Activated naive CD8-positive, alpha-beta T cell treated with anti-CD3 and anti-CD28 coated beads for 36 hours (primary cell): ENCODE results near the gene TNFRSF18. TPM values are rescaled to one million over a fixed set of nuclear protein-coding genes. Genes with fewer than 3 reads are reported as not detected.

Experiments
- DNase-seq: peaks from one replicate; pipeline ENCODE4 v3.0.0; 2021
- H3K27ac Mint-ChIP-seq: one replicate; pipeline ENCODE4 v1.8.0; 2022; ENCODE audit warnings: mild to moderate bottlenecking, moderate library complexity, mixed read lengths
- H3K27me3 Mint-ChIP-seq: one replicate; pipeline ENCODE4 v1.8.0; 2022; ENCODE audit warnings: mild to moderate bottlenecking, mixed read lengths
- H3K36me3 Mint-ChIP-seq: one replicate; pipeline ENCODE4 v1.8.0; 2021; ENCODE audit warnings: mild to moderate bottlenecking, mixed read lengths
- H3K4me1 Mint-ChIP-seq: one replicate; pipeline ENCODE4 v1.8.0; 2021; ENCODE audit warnings: mixed read lengths
- H3K4me3 Mint-ChIP-seq: one replicate; pipeline ENCODE4 v1.8.0; 2022; ENCODE audit warnings: mild to moderate bottlenecking, moderate library complexity, mixed read lengths
- H3K9me3 Mint-ChIP-seq: one replicate; pipeline ENCODE4 v1.8.0; 2022; ENCODE audit warnings: mixed read lengths
- total RNA-seq, 2 experiments: library from RNA; stranded (reverse); gene quantifications; one replicate each; pipeline ENCODE4 v1.2.3, GENCODE V29; 2021

The TNFRSF18 gene
- total RNA-seq, 2 experiments from 2014 or later: 52.5 to 53.3 TPM

GRCh38 chr1:1166642-1167397 is 39.6 kb downstream of the TNFRSF18 start:
- Mint-ChIP-seq H3K9me3 (no peaks in the 10 kb centered on the region), H3K27me3 (peaks cover 4% of the 10 kb centered on the region), H3K27ac (no peak overlapping the region), H3K4me1 (peaks cover 5% of the 10 kb centered on the region), H3K4me3 (no peak overlapping the region), H3K36me3 (no peaks in the 10 kb centered on the region)
- DNase-seq: no peak

- no peak for DNase-seq
- Mint-ChIP-seq H3K27ac (no peak overlapping the region), H3K4me3 (no peak overlapping the region)
Observed at GRCh38 chr1:1165900-1166421, 40.4 kb downstream of the TNFRSF18 start.

GRCh38 chr1:1165485-1165884 is 40.9 kb downstream of the TNFRSF18 start:
- H3K4me3 Mint-ChIP-seq: no peak overlapping the region
- peaks cover 5% of the 10 kb centered on the region for H3K4me1 Mint-ChIP-seq
- no peaks in the 10 kb centered on the region for H3K36me3 Mint-ChIP-seq
- H3K27me3 Mint-ChIP-seq: peaks cover 4% of the 10 kb centered on the region
- H3K9me3 Mint-ChIP-seq: no peaks in the 10 kb centered on the region
- no peak overlapping the region for H3K27ac Mint-ChIP-seq
- DNase-seq: no peak

More at GRCh38 chr1:1165900-1166421, 40.4 kb downstream of the TNFRSF18 start:
- H3K36me3 Mint-ChIP-seq: no peaks in the 10 kb centered on the region
- peaks cover 4% of the 10 kb centered on the region for H3K27me3 Mint-ChIP-seq
- no peaks in the 10 kb centered on the region for H3K9me3 Mint-ChIP-seq
- H3K4me1 Mint-ChIP-seq: peaks cover 5% of the 10 kb centered on the region

- H3K27me3 Mint-ChIP-seq: no peaks in the 10 kb centered on the region
- H3K27ac Mint-ChIP-seq: no peak overlapping the region
- peaks cover 1% of the 10 kb centered on the region for H3K4me1 Mint-ChIP-seq
- no peak for DNase-seq
- H3K9me3 Mint-ChIP-seq: no peaks in the 10 kb centered on the region
- H3K4me3 Mint-ChIP-seq: no peak overlapping the region
- H3K36me3 Mint-ChIP-seq: no peaks in the 10 kb centered on the region
Observed at GRCh38 chr1:1164701-1165451, 41.5 kb downstream of the TNFRSF18 start.

- H3K27me3 Mint-ChIP-seq: no peaks in the 10 kb centered on the region
- H3K9me3 Mint-ChIP-seq: no peaks in the 10 kb centered on the region
- no peaks in the 10 kb centered on the region for H3K36me3 Mint-ChIP-seq
- no peak overlapping the region for H3K27ac Mint-ChIP-seq
- no peaks in the 10 kb centered on the region for H3K4me1 Mint-ChIP-seq
- no peak overlapping the region for H3K4me3 Mint-ChIP-seq
- no peak for DNase-seq
Observed at GRCh38 chr1:1164361-1164700, 42.1 kb downstream of the TNFRSF18 start.

GRCh38 chr1:1163538-1164070 is 42.8 kb downstream of the TNFRSF18 start:
- Mint-ChIP-seq H3K4me3 (no peak overlapping the region), H3K27me3 (no peaks in the 10 kb centered on the region), H3K36me3 (no peaks in the 10 kb centered on the region), H3K27ac (no peak overlapping the region), H3K9me3 (no peaks in the 10 kb centered on the region), H3K4me1 (no peaks in the 10 kb centered on the region)
- DNase-seq: no peak

GRCh38 chr1:1162597-1163537 is 43.5 kb downstream of the TNFRSF18 start:
- no peaks in the 10 kb centered on the region for H3K4me1 Mint-ChIP-seq
- no peak overlapping the region for H3K27ac Mint-ChIP-seq
- no peaks in the 10 kb centered on the region for H3K27me3 Mint-ChIP-seq
- no peak overlapping the region for H3K4me3 Mint-ChIP-seq
- H3K9me3 Mint-ChIP-seq: no peaks in the 10 kb centered on the region
- no peaks in the 10 kb centered on the region for H3K36me3 Mint-ChIP-seq
- no peak for DNase-seq

- H3K27me3 Mint-ChIP-seq: no peaks in the 10 kb centered on the region
- H3K9me3 Mint-ChIP-seq: no peaks in the 10 kb centered on the region
- no peak for DNase-seq
- no peak overlapping the region for H3K4me3 Mint-ChIP-seq
- peaks cover 1% of the 10 kb centered on the region for H3K4me1 Mint-ChIP-seq
- H3K27ac Mint-ChIP-seq: no peak overlapping the region
- H3K36me3 Mint-ChIP-seq: no peaks in the 10 kb centered on the region
Observed at GRCh38 chr1:1161683-1162079, 44.7 kb downstream of the TNFRSF18 start.

GRCh38 chr1:1161078-1161682 is 45.2 kb downstream of the TNFRSF18 start:
- H3K36me3 Mint-ChIP-seq: no peaks in the 10 kb centered on the region
- H3K4me3 Mint-ChIP-seq: no peak overlapping the region
- no peak for DNase-seq

GRCh38 chr1:1160281-1160930 is 46.0 kb downstream of the TNFRSF18 start:
- Mint-ChIP-seq H3K4me3 (no peak overlapping the region), H3K36me3 (no peaks in the 10 kb centered on the region), H3K4me1 (peaks cover 1% of the 10 kb centered on the region), H3K27ac (no peak overlapping the region), H3K27me3 (no peaks in the 10 kb centered on the region), H3K9me3 (no peaks in the 10 kb centered on the region)
- no peak for DNase-seq

More at GRCh38 chr1:1161078-1161682, 45.2 kb downstream of the TNFRSF18 start:
- no peaks in the 10 kb centered on the region for H3K27me3 Mint-ChIP-seq
- H3K4me1 Mint-ChIP-seq: peaks cover 1% of the 10 kb centered on the region
- no peak overlapping the region for H3K27ac Mint-ChIP-seq
- no peaks in the 10 kb centered on the region for H3K9me3 Mint-ChIP-seq

- H3K27ac Mint-ChIP-seq: peak overlapping the region; percentile 48
- H3K36me3 Mint-ChIP-seq: peaks cover 4% of the 10 kb centered on the region
- DNase-seq: peak; percentile 43
- peaks cover 1% of the 10 kb centered on the region for H3K4me1 Mint-ChIP-seq
- H3K27me3 Mint-ChIP-seq: no peaks in the 10 kb centered on the region
- peaks cover 9% of the 10 kb centered on the region for H3K9me3 Mint-ChIP-seq
- peak overlapping the region; percentile 42 for H3K4me3 Mint-ChIP-seq
Observed at GRCh38 chr1:1157914-1158710, 48.3 kb downstream of the TNFRSF18 start.

GRCh38 chr1:1157426-1157913 is 48.9 kb downstream of the TNFRSF18 start:
- peak; percentile 70 for DNase-seq
- Mint-ChIP-seq H3K4me3 (peak overlapping the region; percentile 72), H3K4me1 (peaks cover 1% of the 10 kb centered on the region), H3K27ac (no peak overlapping the region), H3K9me3 (peaks cover 15% of the 10 kb centered on the region), H3K27me3 (no peaks in the 10 kb centered on the region), H3K36me3 (peaks cover 7% of the 10 kb centered on the region)

- no peak overlapping the region for H3K4me3 Mint-ChIP-seq
- H3K27ac Mint-ChIP-seq: no peak overlapping the region
- peaks cover 20% of the 10 kb centered on the region for H3K9me3 Mint-ChIP-seq
- H3K27me3 Mint-ChIP-seq: no peaks in the 10 kb centered on the region
- DNase-seq: no peak
- peaks cover 7% of the 10 kb centered on the region for H3K36me3 Mint-ChIP-seq
- peaks cover 1% of the 10 kb centered on the region for H3K4me1 Mint-ChIP-seq
Observed at GRCh38 chr1:1157033-1157365, 49.4 kb downstream of the TNFRSF18 start.
